Activated CD4-positive, alpha-beta T cell treated with anti-CD3 and anti-CD28 coated beads for 4 hours (primary cell): ENCODE results near the gene VTN.
"Not testable (repeated sequence)": the region's sequence is repeated elsewhere in the genome, so short reads cannot be mapped to it uniquely, and the experiment has no call there.

ENCODE experiments used
- DNase-seq, 2 donors: peaks; one replicate each; pipeline ENCODE4 v3.0.0-alpha.2; 2020

Gene VTN

GRCh38 chr17:28339431-28339830 is 30.7 kb downstream of the VTN start:
- DNase-seq = no peak

- not testable (repeated sequence) for DNase-seq
Observed at GRCh38 chr17:28338769-28339212, 31.3 kb downstream of the VTN start.

- no peak for DNase-seq
Observed at GRCh38 chr17:28338056-28338768, 31.9 kb downstream of the VTN start.

- peak; percentile 25 to 28 for DNase-seq
Observed at GRCh38 chr17:28335959-28336871, 33.9 kb downstream of the VTN start.

- peak; percentile 96 to 98 for DNase-seq
Observed at GRCh38 chr17:28335201-28335958, 34.7 kb downstream of the VTN start, which contains the start of the genes IFT20 and TNFAIP1. Gene IFT20 (minus strand): TSS chr17:28335472. CDS start chr17:28331985, 3,487 bp downstream. Gene TNFAIP1 (plus strand): TSS chr17:28335761. CDS start chr17:28339522, 3,761 bp downstream.

- no peak for DNase-seq
Observed at GRCh38 chr17:28334666-28335200, 35.4 kb downstream of the VTN start.

- DNase-seq = no peak
Observed at GRCh38 chr17:28334171-28334570, 35.9 kb downstream of the VTN start.

GRCh38 chr17:28333083-28333746 is 36.9 kb downstream of the VTN start:
- no peak for DNase-seq

GRCh38 chr17:28331891-28332420 is 38.2 kb downstream of the VTN start:
- DNase-seq = no peak

GRCh38 chr17:28330671-28331070 is 39.4 kb downstream of the VTN start:
- DNase-seq = no peak

GRCh38 chr17:28328325-28328724 is 41.8 kb downstream of the VTN start:
- no peak for DNase-seq

GRCh38 chr17:28327709-28328108 is 42.4 kb downstream of the VTN start:
- no peak for DNase-seq

- no peak for DNase-seq
Observed at GRCh38 chr17:28327031-28327607, 43.0 kb downstream of the VTN start.

- no peak for DNase-seq
Observed at GRCh38 chr17:28326114-28326513, 44.0 kb downstream of the VTN start.

GRCh38 chr17:28325211-28325610 is 44.9 kb downstream of the VTN start:
- no peak for DNase-seq

- no peak for DNase-seq
Observed at GRCh38 chr17:28324781-28325180, 45.3 kb downstream of the VTN start.

- DNase-seq = no peak
Observed at GRCh38 chr17:28324267-28324745, 45.8 kb downstream of the VTN start.

- no peak for DNase-seq
Observed at GRCh38 chr17:28320215-28321061, 49.7 kb downstream of the VTN start.

GRCh38 chr17:28319598-28319935 is 50.5 kb downstream of the VTN start:
- no peak for DNase-seq
